ENCODE data around the gene KCNQ1. TPM values are rescaled to one million over a fixed set of nuclear protein-coding genes. Genes with fewer than 3 reads are reported as not detected.
"Not testable (repeated sequence)": the region's sequence is repeated elsewhere in the genome, so short reads cannot be mapped to it uniquely, and the experiment has no call there.

The KCNQ1 gene
- total RNA-seq, 2 donors from 2014 or later: 18.6 to 25.5 TPM

DNA sequence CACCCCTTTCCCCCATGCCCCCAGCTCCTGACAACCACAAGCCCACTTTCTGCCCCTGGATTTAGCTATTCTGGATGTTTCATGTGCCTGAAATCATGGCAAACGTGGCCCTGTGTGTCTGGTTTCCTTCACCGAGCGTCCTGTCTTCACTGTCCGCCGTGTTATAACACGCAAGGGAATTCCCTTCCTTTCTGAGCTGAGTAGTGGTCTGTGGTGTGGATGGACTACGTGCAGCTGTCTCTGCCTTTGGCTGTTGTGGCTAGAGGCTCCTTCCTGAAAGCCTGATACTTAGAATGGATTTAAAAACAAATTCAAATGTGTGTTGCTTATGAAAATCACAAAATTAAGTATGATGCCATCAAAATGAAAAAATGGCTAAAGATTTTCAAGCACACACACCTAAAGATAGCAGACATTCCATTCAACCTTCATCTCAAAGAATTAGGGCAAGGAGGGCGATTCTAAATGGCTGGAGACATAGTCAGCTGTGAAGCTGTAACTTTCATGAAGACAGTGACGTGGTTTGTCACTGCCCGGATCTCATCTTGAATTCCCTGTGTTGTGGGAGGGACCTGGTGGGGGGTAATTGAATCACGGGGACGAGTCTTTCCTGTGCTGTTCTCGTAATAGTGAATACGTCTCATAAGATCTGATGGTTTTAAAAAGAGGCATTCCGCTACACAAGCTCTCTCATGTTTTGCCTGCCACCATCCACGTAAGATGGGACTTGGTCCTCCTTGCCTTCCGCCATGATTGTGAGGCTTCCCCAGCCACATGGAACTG, 30.5 kb downstream of the KCNQ1 start:
- H3K4me1 Mint-ChIP-seq: peaks cover 12% of the 10 kb centered on the region
- no peak for DNase-seq
- H3K4me3 Mint-ChIP-seq: no peak overlapping the region
- no peaks in the 10 kb centered on the region for H3K27me3 Mint-ChIP-seq
- no peak for ATAC-seq
- no peaks in the 10 kb centered on the region for H3K9me3 ChIP-seq (ENCODE audit: control insufficient read depth, low read length, poor library complexity, severe bottlenecking)
- peak overlapping the region; percentile 37 for H3K27ac Mint-ChIP-seq
- peaks cover 3% of the 10 kb centered on the region for H3K36me3 Mint-ChIP-seq (ENCODE audit: low read depth)

DNA sequence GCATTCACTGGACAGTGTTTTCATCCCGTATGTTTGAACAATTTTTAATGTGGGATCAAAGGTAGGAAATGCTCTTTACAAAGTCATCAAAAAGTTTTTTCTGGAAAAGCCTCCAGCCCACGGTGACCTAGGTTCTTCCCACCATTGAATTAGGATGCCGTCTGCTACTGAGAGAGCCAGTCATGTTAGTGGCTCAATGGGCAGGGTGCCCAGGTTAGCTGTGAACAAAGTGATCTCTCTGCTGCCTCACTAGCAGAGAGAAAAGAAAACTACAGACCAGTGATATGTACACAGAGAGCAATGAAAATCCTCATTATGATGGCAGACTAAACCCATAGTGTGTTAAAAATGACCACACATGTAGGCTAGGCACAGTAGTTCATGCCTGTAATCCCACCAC, 32.4 kb downstream of the KCNQ1 start:
- Mint-ChIP-seq H3K27me3 (no peaks in the 10 kb centered on the region), H3K4me3 (no peak overlapping the region), H3K36me3 (ENCODE audit: low read depth) (peaks cover 3% of the 10 kb centered on the region), H3K4me1 (peaks cover 12% of the 10 kb centered on the region), H3K27ac (no peak overlapping the region)
- DNase-seq (no peak), ATAC-seq (no peak)
- H3K9me3 ChIP-seq (ENCODE audit: control insufficient read depth, low read length, poor library complexity, severe bottlenecking): no peaks in the 10 kb centered on the region

DNA sequence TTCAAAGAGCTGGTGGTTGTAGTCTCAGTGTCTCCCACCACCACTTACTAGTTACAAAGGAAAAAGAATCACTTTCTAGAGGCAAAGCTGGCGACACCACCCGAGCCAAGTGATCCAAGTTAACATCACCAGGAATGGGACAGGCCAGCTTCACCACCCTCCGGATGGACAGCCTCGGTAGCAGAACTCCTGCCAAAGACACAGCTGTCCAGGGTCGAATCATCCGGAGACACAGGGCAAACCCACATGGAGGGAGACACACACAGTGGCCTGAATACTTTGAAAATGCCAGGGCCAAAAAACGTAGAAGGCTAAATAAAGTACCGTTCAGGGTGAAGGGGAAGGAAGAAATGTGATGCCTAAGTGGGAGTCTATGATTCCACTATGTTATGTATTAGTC, 33.1 kb downstream of the KCNQ1 start:
- Mint-ChIP-seq H3K4me1 (peaks cover 10% of the 10 kb centered on the region), H3K4me3 (no peak overlapping the region), H3K27ac (no peak overlapping the region), H3K36me3 (ENCODE audit: low read depth) (peaks cover 3% of the 10 kb centered on the region), H3K27me3 (no peaks in the 10 kb centered on the region)
- no peak for ATAC-seq
- no peaks in the 10 kb centered on the region for H3K9me3 ChIP-seq (ENCODE audit: control insufficient read depth, low read length, poor library complexity, severe bottlenecking)
- no peak for DNase-seq

DNA sequence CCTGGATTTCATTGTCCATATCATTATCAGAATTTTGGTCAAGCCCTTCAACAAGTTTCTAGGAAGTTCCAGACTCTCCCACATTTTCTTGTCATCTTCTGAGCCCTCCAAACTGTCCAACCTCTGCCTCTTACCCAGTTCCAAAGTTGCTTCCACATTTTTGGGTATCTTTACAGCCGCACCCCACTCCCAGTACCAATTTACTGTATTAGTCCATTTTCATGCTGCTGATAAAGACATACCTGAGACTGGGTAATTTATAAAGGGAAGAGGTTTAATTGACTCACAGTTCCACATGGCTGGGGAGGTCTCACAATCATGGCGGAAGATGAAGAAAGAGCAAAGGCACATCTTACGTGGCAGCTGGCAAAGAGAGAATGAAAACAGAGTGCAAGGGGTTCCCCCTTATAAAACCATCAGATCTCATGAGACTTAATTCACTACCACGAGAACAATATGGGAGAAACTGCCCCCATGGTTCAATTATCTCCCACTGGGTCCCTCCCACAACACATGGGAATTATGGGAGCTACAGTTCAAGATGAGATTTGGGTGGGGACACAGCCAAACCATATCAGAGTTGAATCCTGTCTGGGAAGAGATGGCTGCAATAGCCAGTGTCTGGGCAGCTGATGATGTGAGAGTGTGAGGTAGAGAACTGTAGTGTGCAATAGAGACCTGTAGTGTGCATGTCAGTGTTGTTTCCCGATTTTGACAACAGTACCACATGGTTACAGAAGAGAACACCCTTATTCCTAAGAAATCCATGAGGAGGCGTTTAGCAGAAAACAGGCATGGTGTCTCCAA, 35.5 kb downstream of the KCNQ1 start:
- H3K27me3 Mint-ChIP-seq; DNase-seq; H3K36me3 Mint-ChIP-seq (ENCODE audit: low read depth); ATAC-seq; H3K9me3 ChIP-seq (ENCODE audit: control insufficient read depth, low read length, poor library complexity, severe bottlenecking); H3K27ac Mint-ChIP-seq: not testable (repeated sequence)
- H3K4me3 Mint-ChIP-seq: peak overlapping the region; percentile 13
- H3K4me1 Mint-ChIP-seq: peaks cover 12% of the 10 kb centered on the region

DNA sequence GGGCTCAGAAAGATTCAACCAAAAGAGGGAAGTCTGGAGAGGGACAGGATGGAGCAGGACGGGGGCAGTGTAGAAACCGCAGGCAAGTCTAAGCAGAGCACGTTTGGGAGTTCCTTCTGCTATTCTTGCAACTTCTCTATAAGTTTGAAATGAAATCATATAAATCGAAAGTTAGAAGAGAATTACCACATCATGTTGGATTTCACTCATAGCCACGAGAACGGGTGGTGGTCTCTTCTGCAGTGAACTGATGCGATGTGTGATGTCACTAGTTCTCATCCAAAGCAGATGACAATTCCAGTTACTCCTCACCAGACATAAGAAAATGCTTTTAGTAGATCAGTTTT, 36.0 kb downstream of the KCNQ1 start:
- Mint-ChIP-seq H3K27ac (no peak overlapping the region), H3K36me3 (ENCODE audit: low read depth) (peaks cover 8% of the 10 kb centered on the region), H3K4me1 (peaks cover 12% of the 10 kb centered on the region), H3K27me3 (no peaks in the 10 kb centered on the region), H3K4me3 (peak overlapping the region; percentile 42)
- DNase-seq (no peak), ATAC-seq (no peak)
- H3K9me3 ChIP-seq (ENCODE audit: control insufficient read depth, low read length, poor library complexity, severe bottlenecking): peaks cover 4% of the 10 kb centered on the region

DNA sequence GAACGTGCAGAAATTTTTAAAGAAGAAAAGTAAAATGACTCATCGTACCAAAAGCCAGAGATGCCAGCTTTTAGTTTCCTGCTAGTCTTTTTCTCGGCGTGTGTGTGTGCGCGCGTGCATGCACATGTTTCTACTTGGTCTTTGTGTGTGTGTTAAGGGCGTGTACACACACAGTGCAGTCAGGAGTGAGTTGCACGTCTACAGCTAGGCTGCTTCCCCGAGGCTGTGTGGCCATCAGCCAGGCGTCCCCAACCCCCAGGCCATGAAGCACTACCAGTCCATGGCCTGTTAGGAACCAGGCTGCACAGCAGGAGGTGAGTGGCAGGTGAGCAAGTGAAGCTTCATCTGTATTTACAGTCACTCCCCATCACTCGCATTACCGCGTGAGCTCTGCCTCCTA, 36.4 kb downstream of the KCNQ1 start:
- Mint-ChIP-seq H3K27ac (no peak overlapping the region), H3K27me3 (no peaks in the 10 kb centered on the region), H3K36me3 (ENCODE audit: low read depth) (peaks cover 8% of the 10 kb centered on the region), H3K4me1 (peaks cover 12% of the 10 kb centered on the region), H3K4me3 (peak overlapping the region; percentile 42)
- ATAC-seq: no peak
- peaks cover 4% of the 10 kb centered on the region for H3K9me3 ChIP-seq (ENCODE audit: control insufficient read depth, low read length, poor library complexity, severe bottlenecking)
- no peak for DNase-seq

DNA sequence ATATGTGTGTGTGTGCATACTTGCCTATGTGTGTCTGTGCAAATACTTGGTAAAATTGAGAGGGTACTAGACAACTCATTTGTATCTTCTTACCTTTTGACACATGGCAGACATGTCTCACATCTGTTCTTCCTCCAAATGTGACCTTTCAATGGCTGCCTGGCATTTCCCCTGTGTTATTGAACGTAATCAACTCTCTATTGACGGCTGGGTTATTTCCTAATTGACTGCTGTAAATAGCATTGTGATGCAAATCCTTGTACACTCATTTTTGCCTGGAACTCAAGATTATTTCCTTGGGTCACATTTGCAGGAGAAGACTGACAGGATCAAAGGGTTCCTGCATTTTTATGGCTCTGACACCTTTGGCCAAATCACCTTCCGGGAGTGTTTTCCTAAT, 37.4 kb downstream of the KCNQ1 start:
- no peaks in the 10 kb centered on the region for H3K27me3 Mint-ChIP-seq
- peaks cover 5% of the 10 kb centered on the region for H3K36me3 Mint-ChIP-seq (ENCODE audit: low read depth)
- H3K27ac Mint-ChIP-seq: no peak overlapping the region
- H3K9me3 ChIP-seq (ENCODE audit: control insufficient read depth, low read length, poor library complexity, severe bottlenecking): peaks cover 9% of the 10 kb centered on the region
- H3K4me1 Mint-ChIP-seq: peaks cover 12% of the 10 kb centered on the region
- DNase-seq (no peak), ATAC-seq (no peak)
- H3K4me3 Mint-ChIP-seq: no peak overlapping the region

DNA sequence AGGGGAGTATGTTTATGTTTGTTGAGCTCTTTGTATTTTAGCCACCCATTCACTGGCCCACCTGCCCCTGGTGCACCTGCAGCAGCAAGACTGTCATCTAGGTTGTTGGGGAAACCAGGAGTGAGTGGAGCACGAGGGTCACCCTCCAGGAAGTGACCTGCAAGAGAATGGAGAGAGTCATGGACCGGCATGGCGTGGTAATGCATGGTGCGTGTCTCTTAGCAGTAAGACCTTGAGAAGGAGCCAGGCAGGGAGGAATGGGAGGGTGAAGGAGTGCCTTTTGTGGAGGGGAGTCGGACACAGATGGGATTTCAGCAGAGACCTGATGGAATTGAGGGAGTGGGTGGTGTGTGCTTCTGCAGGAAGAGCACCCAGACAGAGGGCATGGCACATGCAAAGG, 37.9 kb downstream of the KCNQ1 start:
- H3K4me3 Mint-ChIP-seq: no peak overlapping the region

DNA sequence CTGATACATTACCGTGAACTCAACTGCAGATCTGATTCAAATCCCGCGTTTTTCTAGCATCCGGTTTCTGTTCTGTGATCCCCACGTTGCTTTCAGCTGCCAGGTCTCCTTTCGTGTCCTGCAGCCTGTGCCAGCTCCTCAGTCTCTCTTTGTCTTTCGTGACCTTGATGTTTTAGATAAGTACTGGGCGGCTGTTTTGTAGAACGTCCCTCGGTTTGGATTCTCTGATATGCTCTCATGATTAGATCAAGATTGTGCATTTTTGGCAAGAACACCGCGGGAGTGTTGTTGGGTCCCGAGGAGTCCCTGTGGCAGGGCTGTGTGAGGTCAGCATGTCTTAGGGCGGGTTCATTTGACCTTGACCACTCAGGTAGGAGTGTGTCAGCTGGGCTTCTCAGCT, 38.6 kb downstream of the KCNQ1 start:
- Mint-ChIP-seq H3K4me3 (no peak overlapping the region), H3K4me1 (peaks cover 12% of the 10 kb centered on the region), H3K36me3 (ENCODE audit: low read depth) (peaks cover 5% of the 10 kb centered on the region), H3K27me3 (no peaks in the 10 kb centered on the region), H3K27ac (no peak overlapping the region)
- DNase-seq: no peak
- H3K9me3 ChIP-seq (ENCODE audit: control insufficient read depth, low read length, poor library complexity, severe bottlenecking): peaks cover 13% of the 10 kb centered on the region
- no peak for ATAC-seq

More for the DNA sequence above, 37.9 kb downstream of the KCNQ1 start:
- H3K36me3 Mint-ChIP-seq (ENCODE audit: low read depth): peaks cover 5% of the 10 kb centered on the region
- no peak overlapping the region for H3K27ac Mint-ChIP-seq
- H3K4me1 Mint-ChIP-seq: peaks cover 12% of the 10 kb centered on the region
- no peaks in the 10 kb centered on the region for H3K27me3 Mint-ChIP-seq
- ATAC-seq (no peak), DNase-seq (no peak)
- peaks cover 9% of the 10 kb centered on the region for H3K9me3 ChIP-seq (ENCODE audit: control insufficient read depth, low read length, poor library complexity, severe bottlenecking)

DNA sequence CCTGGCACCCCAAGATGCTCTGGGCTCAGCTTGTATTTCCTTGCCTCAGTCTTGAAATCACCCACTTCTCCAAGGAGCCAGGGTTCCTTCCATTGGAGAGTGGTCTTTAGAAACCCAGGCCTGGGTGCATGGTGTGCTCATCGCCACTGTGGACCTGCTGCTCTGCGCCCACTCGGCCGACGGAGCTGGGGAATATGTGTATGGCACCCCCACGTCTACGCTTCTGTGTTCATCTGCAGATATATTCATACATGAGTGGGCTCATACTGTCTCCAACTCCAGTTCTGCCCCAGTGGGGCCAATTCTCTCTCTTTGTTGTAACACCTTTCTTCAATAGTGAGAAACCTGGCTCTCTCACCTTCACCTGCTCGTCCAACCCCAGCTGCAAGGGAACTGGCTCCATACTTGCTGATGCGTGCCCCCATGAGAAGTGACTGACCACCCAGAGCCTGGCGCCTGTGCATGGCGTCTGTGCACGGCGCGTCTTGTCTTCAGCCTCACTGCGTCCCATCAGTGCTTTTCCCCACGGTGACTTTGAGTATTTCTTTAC, 39.8 kb downstream of the KCNQ1 start:
- DNase-seq (no peak), ATAC-seq (no peak)
- H3K4me3 Mint-ChIP-seq: peak overlapping the region; percentile 55
- H3K4me1 Mint-ChIP-seq: peaks cover 12% of the 10 kb centered on the region
- H3K36me3 Mint-ChIP-seq (ENCODE audit: low read depth): peaks cover 5% of the 10 kb centered on the region
- peaks cover 19% of the 10 kb centered on the region for H3K9me3 ChIP-seq (ENCODE audit: control insufficient read depth, low read length, poor library complexity, severe bottlenecking)
- no peak overlapping the region for H3K27ac Mint-ChIP-seq
- H3K27me3 Mint-ChIP-seq: no peaks in the 10 kb centered on the region

DNA sequence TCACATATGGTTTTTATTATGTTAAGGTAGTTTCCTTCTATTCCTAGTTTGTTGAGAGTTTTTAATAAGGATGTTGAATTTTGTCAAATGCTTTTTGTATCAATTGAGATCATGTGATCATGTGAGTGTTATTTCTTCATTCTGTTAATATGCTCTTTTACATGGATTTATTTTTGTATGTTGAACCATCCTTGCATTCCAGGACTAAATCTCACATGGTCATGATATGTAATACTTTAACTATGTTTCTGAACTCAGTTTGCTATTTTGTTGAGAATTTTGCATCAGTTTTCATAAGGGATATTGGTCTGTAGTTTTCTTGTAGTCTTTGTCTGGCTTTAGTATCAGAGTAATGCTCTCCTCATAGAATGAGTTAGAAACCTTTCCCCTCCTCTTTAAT, 43.2 kb downstream of the KCNQ1 start:
- no peak overlapping the region for H3K27ac Mint-ChIP-seq
- H3K4me1 Mint-ChIP-seq: peaks cover 2% of the 10 kb centered on the region
- peaks cover 20% of the 10 kb centered on the region for H3K9me3 ChIP-seq (ENCODE audit: control insufficient read depth, low read length, poor library complexity, severe bottlenecking)
- H3K4me3 Mint-ChIP-seq: no peak overlapping the region
- H3K27me3 Mint-ChIP-seq: no peaks in the 10 kb centered on the region
- H3K36me3 Mint-ChIP-seq (ENCODE audit: low read depth): peaks cover 5% of the 10 kb centered on the region
- DNase-seq (no peak), ATAC-seq (no peak)

DNA sequence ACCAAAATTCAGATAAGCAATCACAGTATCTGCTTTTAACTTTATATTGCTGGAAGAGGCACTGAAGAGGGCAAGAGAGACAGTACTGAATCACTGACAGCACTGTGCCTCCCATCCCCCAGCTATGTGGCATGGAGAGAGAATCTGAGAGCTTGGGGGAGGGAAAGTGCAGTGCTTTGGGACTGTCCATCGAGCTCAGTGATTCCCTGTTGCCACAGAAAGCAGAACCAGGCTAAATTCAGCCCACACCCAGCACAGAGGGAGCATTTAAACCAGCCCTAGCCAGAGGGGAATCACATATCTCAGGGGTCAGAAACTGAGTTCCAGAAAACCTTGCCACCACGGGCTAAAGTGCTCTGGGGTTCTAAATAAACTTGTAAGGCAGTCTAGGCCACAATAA, 44.3 kb downstream of the KCNQ1 start:
- peaks cover 5% of the 10 kb centered on the region for H3K36me3 Mint-ChIP-seq (ENCODE audit: low read depth)
- no peak for ATAC-seq

DNA sequence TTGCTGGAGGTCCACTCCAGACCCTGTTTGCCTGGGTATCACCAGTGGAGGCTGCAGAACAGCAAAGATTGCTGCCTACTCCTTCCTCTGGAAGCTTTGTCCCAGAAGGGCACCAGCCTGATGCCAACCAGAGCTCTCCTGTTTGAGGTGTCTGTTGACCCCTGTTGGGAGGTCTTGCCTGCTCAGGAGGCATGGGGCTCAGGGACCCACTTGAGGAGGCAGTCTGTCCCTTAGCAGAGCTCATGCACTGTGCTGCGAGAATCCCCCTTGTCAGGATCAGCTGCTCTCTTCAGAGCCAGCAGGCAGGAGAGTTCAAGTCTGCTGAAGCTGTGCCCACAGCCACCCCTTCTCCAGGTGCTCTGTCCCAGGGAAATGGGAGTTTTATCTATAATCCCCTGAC, 53.1 kb downstream of the KCNQ1 start:
- not testable (repeated sequence) for H3K4me3 Mint-ChIP-seq; H3K36me3 Mint-ChIP-seq (ENCODE audit: low read depth); DNase-seq; H3K27me3 Mint-ChIP-seq; H3K9me3 ChIP-seq (ENCODE audit: control insufficient read depth, low read length, poor library complexity, severe bottlenecking); H3K27ac Mint-ChIP-seq; H3K4me1 Mint-ChIP-seq; ATAC-seq

More for the DNA sequence above, 44.3 kb downstream of the KCNQ1 start:
- peaks cover 20% of the 10 kb centered on the region for H3K9me3 ChIP-seq (ENCODE audit: control insufficient read depth, low read length, poor library complexity, severe bottlenecking)
- no peaks in the 10 kb centered on the region for H3K4me1 Mint-ChIP-seq
- H3K27ac Mint-ChIP-seq: no peak overlapping the region
- no peak for DNase-seq
- no peaks in the 10 kb centered on the region for H3K27me3 Mint-ChIP-seq
- no peak overlapping the region for H3K4me3 Mint-ChIP-seq
